DMS153 (cell line): ENCODE measurements around the gene TNFRSF8.
"Not testable (repeated sequence)": the region's sequence is repeated elsewhere in the genome, so short reads cannot be mapped to it uniquely, and the experiment has no call there.

ENCODE experiments used
- DNase-seq: peaks from one replicate; lab custom pipeline; 2025; lab: John Stamatoyannopoulos, UW

The TNFRSF8 gene

DNA sequence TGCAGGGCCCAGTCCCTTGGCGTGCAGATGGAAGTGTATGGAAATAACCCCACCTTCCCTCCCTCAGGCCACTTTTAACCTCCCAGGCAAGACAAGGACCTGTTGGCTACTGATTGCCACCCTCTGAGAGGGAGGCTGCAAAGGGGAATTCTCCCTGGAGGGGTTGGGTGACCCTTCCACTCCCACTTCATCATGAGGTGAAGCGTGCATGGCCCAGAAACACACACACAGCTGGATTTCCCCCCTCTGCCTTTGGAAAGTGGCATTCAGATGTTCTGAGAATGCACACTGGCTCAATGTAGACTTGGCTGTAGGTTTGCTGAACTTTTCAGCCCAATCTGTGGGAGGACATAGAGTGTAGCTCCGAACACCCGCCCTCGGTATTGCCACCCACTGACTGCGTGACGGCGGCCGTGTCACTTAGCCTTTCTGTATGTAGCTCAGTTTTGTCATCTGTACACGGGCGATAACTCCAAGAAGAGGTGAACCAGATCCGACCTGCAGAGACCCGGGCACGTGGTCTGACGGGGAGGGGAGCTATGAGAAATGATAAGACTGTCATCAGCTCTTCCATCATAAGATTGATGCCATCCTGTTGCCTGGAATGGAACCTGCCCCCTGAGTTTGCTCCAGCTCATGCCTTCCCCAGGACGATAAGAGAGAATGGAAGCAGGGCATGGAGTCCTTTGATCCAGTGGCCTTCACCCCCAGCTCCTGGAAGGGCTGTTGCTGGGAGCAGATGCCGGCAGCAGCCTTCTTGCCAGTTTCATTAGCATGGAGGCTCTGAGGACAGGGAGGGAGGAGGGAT is 24.5 kb upstream of the TNFRSF8 start:
- no peak for DNase-seq

DNA sequence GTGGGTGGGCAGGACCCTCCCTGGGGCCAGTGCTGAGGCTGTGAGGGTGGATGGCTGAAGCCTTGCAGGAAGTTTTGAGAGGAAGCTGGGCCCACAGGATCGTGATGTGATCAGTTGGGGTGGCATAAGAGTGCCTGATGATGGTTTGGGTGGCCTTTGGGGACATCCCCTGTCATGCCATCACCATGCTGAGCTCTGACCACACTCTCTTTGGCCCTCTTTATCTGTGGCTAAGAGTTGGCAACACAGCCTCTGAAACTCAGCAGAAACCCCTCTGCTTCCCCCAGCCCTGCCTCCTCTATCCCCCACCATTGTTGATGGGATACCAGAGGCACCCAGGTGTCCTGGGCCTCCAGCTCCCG is 24.0 kb upstream of the TNFRSF8 start:
- no peak for DNase-seq

DNA sequence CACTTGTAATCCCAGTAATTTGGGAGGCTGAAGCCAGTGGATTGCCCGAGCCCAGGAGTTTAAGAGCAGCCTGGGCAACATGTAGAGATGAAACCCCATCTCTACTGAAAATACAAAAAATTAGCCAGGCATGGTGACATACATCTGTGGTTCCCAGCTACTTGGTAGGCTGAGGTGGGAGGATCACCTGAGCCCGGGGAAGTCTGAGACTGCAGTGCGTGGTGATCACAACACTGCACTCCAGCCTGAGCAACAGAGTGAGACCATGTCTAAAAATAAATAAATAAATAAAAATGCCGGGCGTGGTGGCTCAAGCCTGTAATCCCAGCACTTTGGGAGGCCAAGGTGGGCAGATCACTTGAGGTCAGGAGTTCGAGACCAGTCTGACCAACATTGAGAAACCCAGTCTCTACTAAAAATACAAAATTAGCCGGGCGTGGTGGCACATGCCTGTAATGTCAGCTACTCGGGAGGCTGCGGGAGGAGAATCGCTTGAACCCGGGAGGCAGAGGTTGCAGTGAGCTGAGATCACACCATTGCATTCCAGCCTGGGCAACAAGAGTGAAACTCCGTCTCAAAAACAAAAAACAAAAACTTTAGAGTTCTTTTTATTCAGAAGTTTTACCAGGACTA is 23.2 kb upstream of the TNFRSF8 start:
- DNase-seq = not testable (repeated sequence)

DNA sequence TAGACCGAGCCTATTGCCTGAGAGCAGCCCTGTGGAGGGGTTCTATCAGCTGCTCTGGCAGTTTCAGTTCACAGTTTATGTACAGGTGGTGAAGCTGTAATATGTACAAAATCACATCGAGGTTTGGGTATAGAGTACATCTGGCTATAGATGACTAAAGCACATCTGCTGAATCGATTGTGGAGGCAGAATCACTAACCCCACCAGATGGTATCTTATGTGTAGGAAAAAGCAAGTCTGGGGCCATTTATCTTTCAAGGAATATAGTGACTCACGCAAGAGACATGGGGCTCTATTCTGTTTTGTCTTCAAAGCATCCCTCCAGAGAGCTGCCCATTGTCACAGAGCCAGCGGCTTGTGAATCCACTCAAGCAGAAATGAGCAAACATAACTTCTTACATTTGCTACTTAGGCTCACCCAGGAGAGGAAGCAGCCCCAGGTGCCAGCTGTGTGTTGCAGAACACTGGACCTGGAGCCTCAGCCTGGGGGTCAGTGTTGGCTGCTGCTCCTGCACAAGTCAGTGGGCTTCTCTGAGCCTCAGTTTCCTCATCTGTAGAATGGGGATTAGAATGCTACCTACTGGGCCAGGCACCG is 22.5 kb upstream of the TNFRSF8 start:
- DNase-seq = no peak

DNA sequence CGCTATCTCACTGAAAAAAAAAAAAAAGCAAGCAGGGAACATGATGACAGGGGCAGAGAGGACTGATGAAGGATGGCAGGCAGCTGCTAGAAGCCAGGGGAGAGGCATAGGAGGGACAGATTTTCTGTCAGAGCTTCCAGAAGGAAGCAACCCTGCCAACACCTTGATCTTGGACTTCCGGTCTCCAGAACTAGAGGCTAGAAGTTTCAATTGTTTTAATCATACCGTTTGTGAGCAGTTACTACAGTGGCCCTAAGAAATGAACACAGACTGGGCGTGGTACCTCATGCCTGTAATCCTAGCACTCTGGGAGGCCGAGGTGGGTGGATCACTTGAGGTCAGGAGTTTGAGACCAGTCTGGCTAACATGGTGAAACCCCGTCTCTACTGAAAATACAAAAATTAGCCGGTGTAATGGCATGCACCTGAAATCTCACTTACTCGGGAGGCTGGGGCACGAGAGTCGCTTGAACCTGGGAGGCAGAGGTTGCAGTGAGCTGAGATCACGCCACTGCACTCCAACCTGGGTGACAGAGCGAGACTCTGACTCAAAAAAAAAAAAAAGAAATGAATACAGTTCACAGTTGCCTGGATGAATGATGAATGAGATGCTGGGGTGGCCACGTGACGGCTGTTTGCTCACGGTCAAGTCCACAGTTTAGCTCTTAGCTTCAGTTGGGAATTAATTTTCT is 18.8 kb upstream of the TNFRSF8 start:
- DNase-seq = not testable (repeated sequence)

DNA sequence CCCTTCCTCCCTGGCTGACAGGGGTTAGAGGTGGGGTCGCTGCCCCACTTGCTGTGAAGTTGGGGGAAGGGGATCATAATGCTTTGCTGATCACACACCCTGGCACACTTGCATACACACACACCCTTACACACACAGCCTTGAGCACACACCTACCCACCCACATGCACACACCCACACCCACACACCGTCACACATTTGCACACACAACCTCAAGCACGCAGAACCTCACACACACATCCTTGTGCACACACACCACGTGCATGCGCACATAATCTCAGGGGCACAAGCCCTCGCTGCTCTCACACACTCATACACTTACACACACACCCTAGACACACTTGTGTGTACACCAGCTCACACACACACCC is 16.4 kb upstream of the TNFRSF8 start:
- no peak for DNase-seq

DNA sequence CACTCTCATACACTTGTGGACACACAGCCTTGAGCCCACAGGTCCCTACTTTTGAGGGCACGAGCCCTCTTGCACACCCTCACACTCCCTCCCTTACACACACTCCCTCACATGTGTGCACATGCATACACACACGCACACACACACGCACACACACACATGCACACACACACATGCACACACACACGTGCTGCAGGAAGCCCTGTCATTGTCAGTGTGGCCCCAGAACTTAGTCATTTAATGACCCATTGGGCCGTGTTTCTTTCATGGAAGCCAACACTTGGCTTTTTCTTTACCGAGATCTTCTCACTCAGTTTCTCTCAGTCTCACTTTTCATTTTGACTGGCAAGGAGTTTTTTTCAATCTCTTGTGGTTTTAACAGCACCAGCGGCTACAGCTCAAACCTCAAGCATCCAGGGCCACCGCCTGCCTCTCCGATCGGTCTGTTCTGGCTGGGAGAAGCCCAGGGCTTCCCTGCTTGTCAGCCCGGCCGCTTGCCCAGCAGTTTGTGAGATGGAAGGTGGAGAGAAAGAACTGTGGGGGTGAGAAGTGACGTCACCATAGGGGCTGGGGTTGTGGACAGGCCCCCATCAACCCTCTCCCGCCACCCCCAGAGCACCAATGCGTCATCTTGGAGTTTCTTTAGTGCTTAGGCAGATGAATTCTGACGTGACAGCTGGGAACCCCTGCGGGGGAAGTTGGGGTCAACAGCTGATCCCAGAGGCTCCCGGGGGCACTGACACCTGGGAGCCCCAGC is 15.8 kb upstream of the TNFRSF8 start:
- no peak for DNase-seq

DNA sequence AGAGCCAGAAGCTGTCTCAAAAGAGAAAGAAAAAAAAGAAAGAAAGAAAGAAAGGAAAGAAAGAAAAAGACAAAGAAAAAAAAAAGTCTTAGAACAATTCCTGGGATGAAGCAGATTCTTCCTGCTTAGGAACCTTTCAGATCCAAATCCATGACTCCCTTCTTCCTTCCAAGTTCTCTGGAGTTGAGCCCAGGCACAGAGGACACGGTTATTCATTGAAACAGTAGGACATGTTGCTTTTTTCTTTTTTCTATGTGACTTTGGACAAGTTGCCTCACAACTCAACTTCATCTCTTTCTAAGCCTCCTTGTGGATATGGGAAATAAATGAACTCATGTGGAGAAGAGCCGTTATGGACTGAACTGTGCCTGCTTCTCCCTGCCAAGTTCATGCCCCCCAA is 14.7 kb upstream of the TNFRSF8 start:
- DNase-seq = no peak

DNA sequence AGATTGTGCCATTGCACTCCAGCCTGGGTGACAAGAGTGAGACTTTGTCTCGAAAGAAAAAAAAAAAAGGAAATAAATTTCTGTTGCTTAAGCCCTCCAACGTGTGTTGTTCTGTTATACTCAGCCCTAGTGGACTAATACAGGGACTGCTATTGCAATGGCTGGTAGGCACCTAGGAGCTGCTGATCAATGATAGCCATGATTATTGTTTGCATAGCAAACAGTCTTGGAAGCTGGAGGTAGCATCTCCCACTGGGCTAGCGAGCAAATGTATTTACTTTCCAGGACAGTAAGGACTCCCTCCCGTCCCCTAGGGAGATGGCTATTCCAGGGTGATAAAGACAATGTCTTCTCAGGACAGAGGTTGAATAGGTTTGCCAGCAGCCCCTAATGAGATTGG is 13.5 kb upstream of the TNFRSF8 start:
- DNase-seq = no peak

DNA sequence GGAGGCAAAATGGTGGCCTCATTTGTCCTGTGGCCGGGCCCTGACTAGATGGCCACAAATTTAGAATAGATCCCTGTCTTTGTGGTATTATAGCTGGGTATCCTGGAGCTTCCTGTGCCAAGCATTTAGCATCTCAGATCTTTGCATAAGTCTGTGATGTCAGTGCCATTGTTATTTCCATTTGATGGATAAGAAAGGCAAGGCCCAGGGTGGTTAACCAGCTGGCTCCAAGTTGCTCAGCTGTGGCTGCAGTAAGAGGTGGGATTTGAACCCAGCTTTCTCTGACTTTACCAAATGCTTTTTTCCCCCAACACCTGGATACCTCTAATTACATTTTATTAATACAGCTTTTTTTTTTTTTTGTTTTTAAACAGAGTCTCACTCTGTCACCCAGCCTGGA is 11.7 kb upstream of the TNFRSF8 start:
- DNase-seq = no peak

DNA sequence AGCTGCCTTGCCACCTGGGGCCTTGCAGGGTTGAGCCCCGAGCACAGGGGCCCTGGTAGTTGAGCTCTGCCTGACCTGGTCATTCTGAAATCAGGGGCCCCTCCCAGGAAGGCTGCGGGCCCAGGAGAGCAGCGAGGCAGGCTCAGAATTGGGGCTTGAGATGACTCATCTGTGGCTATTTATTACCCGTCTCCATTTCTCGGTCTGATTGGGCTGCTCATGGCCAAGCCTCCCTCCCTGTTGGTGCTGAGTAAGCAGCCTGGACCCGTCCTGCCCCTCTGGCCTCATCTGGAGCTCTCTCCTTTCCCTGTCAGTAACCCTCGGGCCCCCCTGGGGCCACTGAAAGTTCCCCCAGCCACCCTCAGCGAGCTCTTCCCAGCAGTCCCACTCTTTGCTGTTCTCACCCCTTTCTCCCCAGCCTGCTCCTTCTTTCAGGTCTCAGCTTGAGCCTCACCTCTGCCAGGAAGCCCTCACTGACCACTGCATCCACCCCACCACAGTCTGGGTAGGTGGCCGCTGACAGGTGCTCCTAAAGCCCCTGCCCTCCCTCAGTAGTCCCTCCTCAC is 11.0 kb upstream of the TNFRSF8 start:
- no peak for DNase-seq

DNA sequence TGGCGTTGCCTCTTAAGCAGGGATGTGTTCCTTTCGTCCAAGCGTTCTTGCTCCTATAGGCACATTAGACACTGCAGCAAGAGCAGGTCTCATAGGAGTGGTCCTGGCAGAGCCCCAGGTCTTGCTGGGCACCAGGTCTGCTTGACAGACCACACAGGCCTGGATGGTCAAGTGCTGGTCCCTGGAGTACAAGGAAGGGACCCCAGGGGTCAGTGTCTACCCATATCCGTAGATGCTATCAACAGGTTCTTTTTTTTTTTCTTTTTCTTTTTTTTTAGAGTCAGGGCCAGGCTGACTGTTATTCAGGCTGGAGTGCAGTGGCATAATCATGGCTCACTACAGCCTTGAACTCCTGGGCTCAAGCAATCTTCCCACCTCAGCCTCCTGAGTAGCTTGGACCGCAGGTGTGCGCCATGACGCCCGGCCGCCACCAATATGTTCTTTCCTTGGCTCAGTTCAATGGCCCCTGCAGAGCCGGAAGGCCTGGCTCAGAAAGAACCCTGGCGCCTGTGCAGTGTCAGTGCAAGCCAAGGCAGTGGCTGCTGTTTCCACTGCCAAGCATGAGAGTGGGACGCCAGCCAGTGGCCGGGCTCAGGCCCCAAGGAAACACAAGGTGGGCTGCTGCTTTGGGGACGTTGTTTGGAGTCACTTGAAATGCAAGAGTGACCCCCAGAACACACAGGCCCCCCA is 10.0 kb upstream of the TNFRSF8 start:
- no peak for DNase-seq

DNA sequence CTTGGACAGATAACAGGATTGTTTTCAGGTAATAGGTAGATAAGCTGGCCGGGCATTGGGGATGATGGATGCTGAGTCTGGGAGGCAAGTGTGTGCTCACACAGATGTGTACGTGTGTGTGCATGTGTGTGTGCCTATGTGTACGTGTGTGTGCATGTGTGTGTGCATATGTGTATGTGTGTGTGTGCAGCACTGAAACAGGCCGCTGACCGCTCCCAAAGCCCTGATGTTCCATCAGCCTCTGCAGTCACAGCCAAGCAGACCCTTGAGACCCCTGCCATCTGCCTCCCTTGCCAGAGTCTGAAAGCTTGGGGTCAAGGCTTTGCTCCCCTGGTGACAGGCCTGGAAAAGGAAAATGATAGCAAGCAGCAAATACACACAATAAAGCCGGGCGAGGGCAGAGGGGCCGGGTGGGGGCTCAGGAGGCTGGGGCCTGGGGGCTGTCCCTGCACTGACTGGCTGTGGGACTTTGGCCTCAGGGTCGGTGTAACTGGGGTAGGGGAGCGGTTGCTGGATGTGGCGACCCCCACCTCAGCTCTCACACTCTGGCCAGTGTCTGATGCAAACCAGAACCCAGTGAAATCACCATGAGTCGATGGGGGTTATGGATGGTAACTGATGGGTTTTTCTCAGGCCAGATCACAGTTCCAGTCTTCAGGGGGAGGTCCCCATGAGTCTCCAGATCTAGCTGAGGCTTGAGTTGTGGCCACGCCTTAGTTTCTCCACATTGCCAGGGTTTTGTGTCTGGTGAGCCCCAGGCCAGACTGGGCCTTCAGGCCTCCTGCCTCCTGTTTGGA is 9.2 kb upstream of the TNFRSF8 start:
- DNase-seq = no peak

DNA sequence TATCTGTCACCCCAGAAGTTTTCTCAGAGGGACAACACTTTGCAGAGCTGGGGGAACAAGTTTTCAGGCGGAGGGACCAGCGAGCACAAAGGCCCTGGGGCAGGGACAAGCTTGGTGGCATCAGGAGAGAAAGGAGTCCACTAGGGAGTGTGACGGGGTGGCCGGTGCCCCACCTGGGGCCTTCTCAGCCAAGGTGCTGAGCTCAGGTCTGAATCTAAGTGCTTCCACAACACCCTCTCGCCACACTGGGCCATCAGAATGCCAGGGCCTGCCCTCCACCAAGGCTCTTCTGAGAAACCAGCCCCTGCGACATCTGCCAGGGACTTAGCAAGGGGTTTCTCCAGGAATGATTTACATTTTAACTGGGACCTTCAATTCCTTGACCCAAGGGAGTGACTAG is 7.8 kb upstream of the TNFRSF8 start:
- no peak for DNase-seq

DNA sequence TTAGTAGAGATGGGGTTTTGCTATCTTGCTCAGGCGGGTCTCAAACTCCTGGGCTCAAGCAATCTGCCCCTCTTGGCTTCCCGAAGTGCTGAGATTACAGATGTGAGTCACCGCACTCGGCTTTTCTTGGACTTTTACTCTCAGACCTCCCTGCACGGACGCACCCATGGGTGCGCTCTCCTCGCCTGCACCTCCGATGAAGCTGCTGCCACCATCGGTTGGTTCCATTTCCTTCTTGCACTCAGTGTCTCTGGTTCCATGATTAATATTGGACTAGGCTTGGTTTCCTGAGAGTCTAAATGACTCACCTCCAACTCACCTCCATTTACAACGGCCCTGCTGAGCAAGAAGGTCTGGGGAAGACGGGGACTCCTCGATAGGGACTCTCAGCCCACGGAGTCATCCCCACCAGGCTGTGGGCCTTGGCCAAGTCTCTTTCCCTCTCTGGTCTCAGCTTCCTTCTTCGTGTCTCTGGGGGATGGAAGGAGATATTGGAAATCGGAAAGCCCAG is 6.7 kb upstream of the TNFRSF8 start:
- no peak for DNase-seq

DNA sequence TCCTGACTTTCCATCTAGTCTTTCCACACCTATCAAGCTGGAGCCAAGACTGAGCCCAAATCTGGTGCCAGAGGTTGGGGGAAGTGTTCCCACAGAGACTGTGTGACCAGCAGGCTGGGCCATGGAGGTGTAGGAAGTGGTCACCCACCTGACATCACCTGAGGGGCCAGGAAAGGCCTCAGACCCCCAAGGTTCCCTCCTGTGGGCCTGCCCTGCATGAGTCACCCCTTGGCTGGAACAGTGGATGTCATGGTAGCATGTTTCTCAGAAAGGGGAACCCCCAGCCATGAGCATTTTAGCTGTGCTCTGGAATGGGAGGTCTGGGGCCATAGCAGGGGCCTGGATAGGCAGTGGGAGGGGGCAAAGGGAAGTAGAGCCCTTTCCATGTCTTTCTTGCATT is 5.7 kb upstream of the TNFRSF8 start:
- DNase-seq = no peak

DNA sequence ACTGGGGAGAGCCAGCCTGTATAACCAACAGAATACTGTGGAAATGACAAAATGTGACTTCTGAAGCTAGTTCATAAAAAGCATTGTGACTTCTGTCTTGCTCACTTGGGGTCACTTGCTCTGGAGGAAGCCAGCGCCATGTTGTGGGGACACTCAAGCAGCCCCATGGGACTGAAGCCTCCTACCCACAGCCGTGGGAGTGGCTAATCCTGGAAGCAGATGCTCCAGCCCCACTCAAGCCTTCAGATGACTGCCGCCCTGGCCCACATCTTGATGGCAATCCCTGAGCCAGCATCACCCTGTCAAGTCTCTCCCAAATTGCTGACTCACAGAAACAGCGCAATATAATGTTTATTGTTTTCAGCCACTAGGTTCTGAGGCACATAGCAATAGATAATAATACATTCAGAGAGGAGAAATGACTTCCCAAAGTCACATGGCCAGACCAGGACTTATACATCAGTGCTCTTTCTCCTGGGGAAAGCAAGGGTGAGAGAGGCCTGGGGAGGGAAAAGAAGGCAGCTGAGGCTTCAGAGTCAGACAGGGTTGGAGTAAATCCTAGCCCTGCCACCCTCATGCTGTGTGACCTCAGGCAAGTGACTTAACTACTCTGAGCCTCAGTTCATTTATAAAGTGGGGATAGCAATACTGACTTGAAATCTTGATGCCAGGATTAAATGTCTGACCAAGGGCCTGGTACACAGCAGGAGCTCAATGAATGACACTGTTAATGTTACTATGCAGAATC is 5.0 kb upstream of the TNFRSF8 start:
- no peak for DNase-seq

DNA sequence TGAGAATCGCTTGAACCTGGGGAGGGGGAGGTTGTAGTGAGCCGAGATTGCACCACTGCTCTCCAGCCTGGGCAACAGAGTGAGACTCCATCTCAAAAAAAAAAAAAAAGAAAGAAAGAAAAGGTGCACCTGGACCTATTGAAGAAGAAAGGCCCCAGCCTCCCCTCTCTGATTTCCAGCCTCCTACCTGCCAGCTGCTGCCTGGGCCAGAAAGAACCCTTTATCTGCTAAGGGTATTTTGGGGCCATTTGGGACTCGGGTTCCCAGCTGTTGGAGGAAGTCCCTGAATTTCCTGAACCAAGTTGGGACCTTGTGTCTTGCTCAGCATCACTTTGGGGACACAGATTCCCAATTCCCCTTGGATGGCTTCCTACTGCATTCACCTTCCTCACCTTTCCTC is 3.9 kb upstream of the TNFRSF8 start:
- no peak for DNase-seq

DNA sequence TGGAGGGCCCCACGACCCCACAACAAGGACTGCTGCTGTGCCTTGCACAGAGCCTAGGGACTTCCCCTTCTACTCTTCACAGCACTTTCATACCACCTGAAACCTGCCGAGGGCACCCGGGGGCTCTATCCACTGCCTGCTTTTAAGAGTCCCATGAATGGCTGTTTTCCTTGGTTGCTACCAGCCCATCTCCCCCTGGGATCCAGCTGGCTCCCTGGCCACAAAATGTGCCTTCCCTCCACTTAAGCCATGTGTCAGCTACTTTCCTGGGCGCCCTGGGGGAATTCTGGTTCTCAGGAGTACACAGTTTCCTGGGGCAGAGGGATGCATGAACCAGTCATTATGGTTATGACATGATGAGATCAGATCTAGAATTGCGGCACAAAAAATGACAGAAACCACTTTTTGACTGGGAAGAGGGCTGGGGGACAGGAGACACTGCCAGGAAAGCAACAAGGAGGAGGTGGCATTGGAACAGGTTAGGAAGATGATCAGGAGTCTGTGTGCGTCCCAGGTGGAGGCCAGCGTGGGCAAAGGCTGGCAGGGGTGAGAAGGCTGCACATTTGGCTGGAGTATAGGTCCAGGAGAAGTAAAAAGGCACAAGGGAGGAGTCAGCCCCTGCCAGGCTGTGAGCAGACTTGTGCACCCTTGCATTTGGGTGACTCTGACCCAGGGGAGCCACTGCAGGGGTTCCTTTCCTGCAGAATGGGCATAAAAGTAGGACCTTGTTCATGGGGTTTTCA is 3.2 kb upstream of the TNFRSF8 start:
- DNase-seq = no peak
